AG04450 (cell line): Measurements from ENCODE around the gene PCBD2. TPM values are rescaled to one million over a fixed set of nuclear protein-coding genes. Genes with fewer than 3 reads are reported as not detected.
"Not testable (repeated sequence)": the region's sequence is repeated elsewhere in the genome, so short reads cannot be mapped to it uniquely, and the experiment has no call there.

Source experiments
- CTCF ChIA-PET: fragments of 300-600, 350-600 bp; formaldehyde crosslinking; extraction: SDS; loops from one replicate; lab custom pipeline; 2022; ENCODE audit warnings: antibody characterized with exemption, inconsistent platforms; lab: Charles Lee
- POLR2A ChIA-PET: fragments of 350-600 bp; formaldehyde crosslinking; extraction: SDS; loops from one replicate; lab custom pipeline; 2021; ENCODE audit warnings: antibody characterized with exemption, inconsistent platforms; lab: Yijun Ruan, JAX
- DNase-seq: peaks from one replicate; pipeline ENCODE4 v3.0.0-alpha.2; 2011; ENCODE audit warnings: low read depth, low spot score
- H3K27ac ChIP-seq: one replicate; pipeline ENCODE4 v1.5.1; 2012; ENCODE audit warnings: low read depth, low read length, control low read depth
- H3K27me3 ChIP-seq: one replicate; pipeline ENCODE4 v1.6.0; 2012; ENCODE audit warnings: low read length; ENCODE audit not compliant: control insufficient read depth, insufficient read depth
- H3K4me3 ChIP-seq: 2 replicates; pipeline ENCODE4 v1.5.1; 2011; ENCODE audit warnings: mild to moderate bottlenecking, low read depth, low read length, control low read depth
- H3K9me3 ChIP-seq: 2 replicates; pipeline ENCODE4 v1.5.1; 2012; ENCODE audit warnings: low read length; ENCODE audit not compliant: control insufficient read depth, insufficient read depth
- polyA plus RNA-seq: library from polyadenylated mRNA; depleted of rRNA; stranded (reverse); fragments of >200 nt; gene quantifications from 2 replicates; pipeline ENCODE4 v1.2.3, GENCODE V29; 2011
- TF ChIP-seq, protein P1 (sequence below): IDR thresholded peaks from 2 replicates; pipeline ENCODE4 v1.5.1; 2011; ENCODE audit warnings: low read depth, low read length, control low read depth, inconsistent platforms

Gene PCBD2
- polyA plus RNA-seq, 1 experiment: 4.8 TPM

DNA sequence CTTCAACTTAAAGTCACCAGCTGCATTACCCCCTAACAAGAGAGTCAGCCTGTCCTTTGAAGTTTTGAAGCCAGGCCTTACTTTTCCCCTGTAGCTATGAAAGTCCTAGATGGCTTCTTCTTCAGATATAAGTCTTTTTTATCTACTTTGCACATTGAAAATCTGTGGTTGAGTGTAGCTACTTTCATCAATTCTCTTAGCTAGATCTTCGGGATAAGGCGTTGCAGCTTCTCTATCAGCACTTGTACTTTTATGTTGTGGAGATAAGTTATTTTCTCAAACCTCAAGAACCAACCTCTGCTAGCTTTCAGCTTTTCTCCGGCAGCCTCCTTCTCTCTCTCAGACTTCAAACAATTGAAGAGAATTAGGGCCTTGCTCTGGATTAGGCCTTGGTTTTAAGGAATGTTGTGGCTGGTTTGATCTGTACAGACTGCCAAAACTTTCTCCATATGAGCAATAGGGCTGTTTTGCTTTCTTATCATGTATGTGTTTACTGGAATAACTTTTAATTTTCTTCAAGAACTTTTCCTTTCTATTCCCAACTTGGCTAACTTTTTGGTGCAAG, 84.4 kb downstream of the PCBD2 start:
- POLR2A ChIA-PET: no interaction called here
- no peaks in the 10 kb centered on the region for H3K27me3 ChIP-seq
- no peaks in the 10 kb centered on the region for H3K9me3 ChIP-seq
- no peak overlapping the region for H3K27ac ChIP-seq
- CTCF ChIA-PET: interaction anchor here (0.6 kb wide), 1 partner anchor 915 kb away, joined by 3 read pairs; no protein-coding TSS in a partner anchor
- DNase-seq: no peak
- TF ChIP-seq, protein P1, sequence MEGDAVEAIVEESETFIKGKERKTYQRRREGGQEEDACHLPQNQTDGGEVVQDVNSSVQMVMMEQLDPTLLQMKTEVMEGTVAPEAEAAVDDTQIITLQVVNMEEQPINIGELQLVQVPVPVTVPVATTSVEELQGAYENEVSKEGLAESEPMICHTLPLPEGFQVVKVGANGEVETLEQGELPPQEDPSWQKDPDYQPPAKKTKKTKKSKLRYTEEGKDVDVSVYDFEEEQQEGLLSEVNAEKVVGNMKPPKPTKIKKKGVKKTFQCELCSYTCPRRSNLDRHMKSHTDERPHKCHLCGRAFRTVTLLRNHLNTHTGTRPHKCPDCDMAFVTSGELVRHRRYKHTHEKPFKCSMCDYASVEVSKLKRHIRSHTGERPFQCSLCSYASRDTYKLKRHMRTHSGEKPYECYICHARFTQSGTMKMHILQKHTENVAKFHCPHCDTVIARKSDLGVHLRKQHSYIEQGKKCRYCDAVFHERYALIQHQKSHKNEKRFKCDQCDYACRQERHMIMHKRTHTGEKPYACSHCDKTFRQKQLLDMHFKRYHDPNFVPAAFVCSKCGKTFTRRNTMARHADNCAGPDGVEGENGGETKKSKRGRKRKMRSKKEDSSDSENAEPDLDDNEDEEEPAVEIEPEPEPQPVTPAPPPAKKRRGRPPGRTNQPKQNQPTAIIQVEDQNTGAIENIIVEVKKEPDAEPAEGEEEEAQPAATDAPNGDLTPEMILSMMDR: no peak
- H3K4me3 ChIP-seq: no peak overlapping the region

DNA sequence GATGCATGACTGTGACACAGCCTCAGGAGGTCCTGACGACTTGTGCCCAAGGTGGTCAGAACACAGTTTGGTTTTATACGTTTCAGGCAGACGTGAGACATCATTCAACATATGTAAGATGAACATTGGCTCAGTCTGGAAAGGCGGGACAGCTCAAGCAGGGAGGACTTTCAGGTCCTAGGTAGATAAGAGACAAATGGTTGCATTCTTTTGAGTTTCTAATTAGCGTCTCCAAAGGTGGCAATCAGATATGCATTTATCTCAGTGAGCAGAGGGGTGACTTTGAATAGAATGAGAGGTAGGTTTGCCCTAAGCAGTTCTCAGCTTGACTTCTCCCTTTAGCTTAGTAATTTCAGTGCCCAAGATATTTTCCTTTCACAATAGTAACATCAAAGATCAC, 85.3 kb downstream of the PCBD2 start:
- CTCF ChIA-PET, H3K27ac ChIP-seq, POLR2A ChIA-PET, H3K27me3 ChIP-seq, H3K4me3 ChIP-seq, H3K9me3 ChIP-seq, DNase-seq: not testable (repeated sequence)

DNA sequence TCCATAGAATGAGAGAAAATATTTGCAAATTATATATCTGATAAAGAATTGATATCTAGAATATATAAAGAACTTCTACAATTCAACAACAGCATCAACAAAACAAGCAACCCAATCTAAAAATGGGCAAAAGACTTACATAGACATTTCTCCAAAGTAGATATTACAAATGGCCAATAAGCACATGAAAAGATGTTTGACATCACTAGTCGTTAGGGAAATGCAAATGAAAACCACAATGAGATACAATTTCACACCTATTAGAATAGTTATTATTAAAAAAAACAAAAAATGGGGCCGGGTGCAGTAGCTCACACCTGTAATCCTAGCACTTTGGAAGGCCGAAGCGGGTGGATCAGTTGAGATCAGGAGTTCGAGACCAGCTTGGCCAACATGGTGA, 87.2 kb downstream of the PCBD2 start:
- Histone ChIP-seq H3K4me3 (no peak overlapping the region), H3K9me3 (no peaks in the 10 kb centered on the region; the same call in 1 of the 2 replicates), H3K27ac (no peak overlapping the region), H3K27me3 (no peaks in the 10 kb centered on the region)
- CTCF ChIA-PET: no interaction called here
- no peak for DNase-seq
- POLR2A ChIA-PET: no interaction called here
- TF ChIP-seq, protein P1: no peak

DNA sequence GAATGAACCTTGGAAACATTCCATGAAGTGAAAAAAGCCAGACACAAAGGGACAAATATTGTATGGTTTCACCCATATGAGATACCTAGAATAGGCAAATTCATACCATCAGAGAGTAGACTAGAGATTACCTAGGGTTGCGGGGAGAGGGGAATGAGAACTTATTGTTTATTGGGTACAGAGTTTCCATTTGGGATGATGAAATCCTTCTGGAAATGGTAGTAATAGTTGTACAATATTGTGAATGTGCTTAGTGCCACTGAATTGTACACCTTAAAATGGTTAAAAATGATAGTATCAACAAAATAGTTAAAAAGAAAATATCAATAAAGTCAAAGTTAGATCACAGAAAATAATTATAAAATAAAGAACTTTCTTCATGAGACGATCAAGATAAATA, 88.2 kb downstream of the PCBD2 start:
- ChIA-PET POLR2A (no interaction called here), CTCF (no interaction called here)
- Histone ChIP-seq H3K9me3 (no peaks in the 10 kb centered on the region; the same call in 1 of the 2 replicates), H3K27ac (no peak overlapping the region), H3K27me3 (no peaks in the 10 kb centered on the region), H3K4me3 (no peak overlapping the region)
- DNase-seq: no peak
- TF ChIP-seq, protein P1: no peak

DNA sequence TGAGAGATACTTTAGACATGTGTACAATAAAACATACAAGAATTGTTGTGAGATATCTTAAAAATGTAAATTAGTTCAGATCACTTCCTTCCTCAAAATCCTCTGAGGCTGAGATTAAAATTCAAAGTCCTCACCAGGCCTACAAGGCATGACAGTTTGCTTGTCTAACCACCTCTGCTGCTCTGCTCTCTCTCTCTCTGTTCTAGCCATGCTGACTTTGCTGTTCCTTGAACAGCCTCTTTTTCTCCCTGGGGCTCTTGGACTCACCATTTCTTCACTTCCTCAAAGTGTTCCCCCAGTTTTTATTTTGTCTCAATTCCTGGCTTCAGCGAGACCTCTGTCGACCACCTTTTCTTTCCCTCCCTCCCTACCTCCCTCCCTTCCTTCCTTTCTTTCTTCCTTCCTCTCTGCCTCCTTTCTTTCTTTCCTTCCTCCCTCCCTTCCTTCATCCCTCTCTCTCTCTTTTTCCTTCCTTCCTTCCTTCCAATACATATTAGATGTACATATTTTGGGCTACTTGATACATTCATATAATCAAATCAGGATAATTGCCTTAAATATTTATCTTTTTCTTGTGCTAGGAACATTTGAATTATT, 89.7 kb downstream of the PCBD2 start:
- ChIA-PET POLR2A (no interaction called here), CTCF (no interaction called here)
- no peaks in the 10 kb centered on the region; the same call in 1 of the 2 replicates for H3K9me3 ChIP-seq
- DNase-seq: no peak
- no peak overlapping the region for H3K27ac ChIP-seq
- TF ChIP-seq, protein P1: no peak
- H3K27me3 ChIP-seq: no peaks in the 10 kb centered on the region
- no peak overlapping the region for H3K4me3 ChIP-seq
